Hepatocyte (in vitro differentiated cells): ENCODE measurements around the gene PCBD2. TPM values are rescaled to one million over a fixed set of nuclear protein-coding genes. Genes with fewer than 3 reads are reported as not detected.

Experiments
- DNase-seq: peaks from one replicate; pipeline ENCODE4 v3.0.0-alpha.2; 2016; ENCODE audit warnings: low spot score
- H2AFZ ChIP-seq: fragments of 200-600 bp; sonication (generic); 2 replicates; pipeline ENCODE4 v1.6.0; 2016; ENCODE audit warnings: antibody characterized with exemption, mild to moderate bottlenecking
- H3K27ac ChIP-seq: fragments of 200-600 bp; sonication (generic); 2 replicates; pipeline ENCODE4 v1.5.1; 2016; ENCODE audit warnings: mild to moderate bottlenecking
- H3K27me3 ChIP-seq: fragments of 200-600 bp; sonication (generic); 2 replicates; pipeline ENCODE4 v1.6.1; 2016
- H3K36me3 ChIP-seq: fragments of 200-600 bp; sonication (generic); replicated peaks from 2 replicates; pipeline ENCODE4 v1.5.1; 2016; ENCODE audit warnings: low read depth; ENCODE audit not compliant: insufficient read depth
- H3K4me1 ChIP-seq: fragments of 200-600 bp; sonication (generic); 2 replicates; pipeline ENCODE4 v1.5.1; 2016; ENCODE audit warnings: mild to moderate bottlenecking, moderate library complexity; ENCODE audit not compliant: insufficient read depth
- H3K4me2 ChIP-seq: fragments of 200-600 bp; sonication (generic); 2 replicates; pipeline ENCODE4 v1.6.0; 2016
- H3K4me3 ChIP-seq: fragments of 200-600 bp; sonication (generic); 2 replicates; pipeline ENCODE4 v1.5.1; 2016; ENCODE audit warnings: mild to moderate bottlenecking
- H3K79me2 ChIP-seq: fragments of 200-600 bp; sonication (generic); 2 replicates; pipeline ENCODE4 v1.6.0; 2017; ENCODE audit warnings: mild to moderate bottlenecking
- H3K9me2 ChIP-seq: fragments of 200-600 bp; sonication (generic); replicated peaks from 2 replicates; pipeline ENCODE4 v1.6.0; 2017; ENCODE audit warnings: mild to moderate bottlenecking; ENCODE audit not compliant: insufficient read depth
- H3K9me3 ChIP-seq: fragments of 200-600 bp; sonication (generic); 2 replicates; pipeline ENCODE4 v1.5.1; 2016; ENCODE audit warnings: low read depth, mild to moderate bottlenecking
- H4K20me1 ChIP-seq: fragments of 200-600 bp; sonication (generic); 2 replicates; pipeline ENCODE4 v1.6.0; 2016; ENCODE audit warnings: mild to moderate bottlenecking; ENCODE audit not compliant: insufficient read depth, poor library complexity, severe bottlenecking
- EZH2 ChIP-seq: fragments of 200-600 bp; sonication (generic); IDR thresholded peaks from 2 replicates; pipeline ENCODE4 v1.6.1; 2016; ENCODE audit warnings: antibody characterized with exemption, mild to moderate bottlenecking, borderline replicate concordance
- EZH2phosphoT487 ChIP-seq: fragments of 200-600 bp; sonication (generic); IDR thresholded peaks from one replicate; pipeline ENCODE4 v1.6.1; 2018; ENCODE audit warnings: antibody characterized with exemption, mild to moderate bottlenecking, low read depth, moderate library complexity; ENCODE audit not compliant: unreplicated experiment, severe bottlenecking
- WGBS: methylation state at CpG from one replicate; pipeline ENCODE4 v1.1.6; 2016; ENCODE audit warnings: low lambda C conversion rate; ENCODE audit errors: missing lambda C conversion rate; 5-methylcytosine and 5-hydroxymethylcytosine counted together
- polyA plus RNA-seq: library from polyadenylated mRNA; unstranded; fragments of >200 nt; fragmentation: Nextera tagmentation; extraction: Ambion mirVana; gene quantifications from 2 replicates; pipeline ENCODE4 v1.2.1, GENCODE V29; 2016
- total RNA-seq: library from RNA; depleted of rRNA; stranded (reverse); fragments of >200 nt; gene quantifications from 2 replicates; pipeline ENCODE4 v1.2.3, GENCODE V29; 2014
- TF ChIP-seq, protein P1 (sequence below): fragments of 200-600 bp; sonication (generic); IDR thresholded peaks from 2 replicates; pipeline ENCODE4 v1.5.1; 2016; ENCODE audit warnings: antibody characterized with exemption, mild to moderate bottlenecking; ENCODE audit not compliant: poor library complexity

PCBD2 gene
- total and polyA plus RNA-seq, 2 experiments from 2014 or later, result 5.2 to 14.0 TPM

DNA sequence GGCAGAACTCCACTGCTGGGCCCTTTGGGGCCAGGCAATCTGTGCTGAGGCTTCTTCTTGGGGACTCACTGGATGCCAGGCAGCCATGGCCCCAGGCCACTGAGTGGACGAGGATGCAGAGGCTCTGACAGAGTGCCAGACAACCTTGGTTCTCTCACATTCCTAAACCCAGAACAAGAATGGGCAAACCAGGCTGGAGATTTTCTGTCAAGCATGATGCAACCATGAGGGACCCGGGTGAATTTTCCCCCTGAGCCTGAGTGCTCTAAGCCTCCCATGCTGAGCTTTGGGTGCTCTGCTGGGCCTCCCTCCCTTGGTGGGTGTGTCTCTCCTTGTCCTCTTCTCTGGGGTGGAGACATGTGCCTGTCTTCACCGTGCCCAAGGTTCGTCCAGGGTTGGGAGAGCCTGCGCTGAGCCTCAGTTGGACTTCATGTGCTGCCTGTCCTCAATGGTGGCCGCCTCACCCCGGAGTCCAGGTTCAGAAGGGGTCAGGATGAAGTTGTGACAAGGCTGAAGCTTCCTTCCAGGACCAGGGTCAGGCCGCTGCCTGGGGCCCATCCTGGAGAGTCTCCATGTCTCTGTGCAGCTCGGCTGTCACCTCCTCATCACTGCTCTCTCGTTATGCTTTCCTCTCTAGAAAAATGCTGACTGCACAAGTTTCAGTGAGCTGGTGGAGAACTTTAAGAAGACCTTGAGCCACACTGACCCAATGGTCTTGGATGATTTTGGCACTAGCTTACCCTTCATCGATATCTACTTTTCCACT lies 105.0 kb downstream of the PCBD2 start:
- Histone ChIP-seq H3K36me3 (no peaks in the 10 kb centered on the region), H3K27ac (no peak overlapping the region), H3K79me2 (no peaks in the 10 kb centered on the region), H3K27me3 (no peaks in the 10 kb centered on the region), H3K4me1 (no peaks in the 10 kb centered on the region), H3K4me3 (no peak overlapping the region), H2AFZ (no peak overlapping the region), H3K9me3 (no peaks in the 10 kb centered on the region), H4K20me1 (no peaks in the 10 kb centered on the region), H3K4me2 (no peak overlapping the region), H3K9me2 (no peaks in the 10 kb centered on the region)
- no peak for DNase-seq
- no peak for TF ChIP-seq EZH2phosphoT487
- TF ChIP-seq EZH2, result no peak
- TF ChIP-seq, protein P1, sequence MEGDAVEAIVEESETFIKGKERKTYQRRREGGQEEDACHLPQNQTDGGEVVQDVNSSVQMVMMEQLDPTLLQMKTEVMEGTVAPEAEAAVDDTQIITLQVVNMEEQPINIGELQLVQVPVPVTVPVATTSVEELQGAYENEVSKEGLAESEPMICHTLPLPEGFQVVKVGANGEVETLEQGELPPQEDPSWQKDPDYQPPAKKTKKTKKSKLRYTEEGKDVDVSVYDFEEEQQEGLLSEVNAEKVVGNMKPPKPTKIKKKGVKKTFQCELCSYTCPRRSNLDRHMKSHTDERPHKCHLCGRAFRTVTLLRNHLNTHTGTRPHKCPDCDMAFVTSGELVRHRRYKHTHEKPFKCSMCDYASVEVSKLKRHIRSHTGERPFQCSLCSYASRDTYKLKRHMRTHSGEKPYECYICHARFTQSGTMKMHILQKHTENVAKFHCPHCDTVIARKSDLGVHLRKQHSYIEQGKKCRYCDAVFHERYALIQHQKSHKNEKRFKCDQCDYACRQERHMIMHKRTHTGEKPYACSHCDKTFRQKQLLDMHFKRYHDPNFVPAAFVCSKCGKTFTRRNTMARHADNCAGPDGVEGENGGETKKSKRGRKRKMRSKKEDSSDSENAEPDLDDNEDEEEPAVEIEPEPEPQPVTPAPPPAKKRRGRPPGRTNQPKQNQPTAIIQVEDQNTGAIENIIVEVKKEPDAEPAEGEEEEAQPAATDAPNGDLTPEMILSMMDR, result no peak
- 91% methylated on average over 11 of the region's 11 CpGs for WGBS

DNA sequence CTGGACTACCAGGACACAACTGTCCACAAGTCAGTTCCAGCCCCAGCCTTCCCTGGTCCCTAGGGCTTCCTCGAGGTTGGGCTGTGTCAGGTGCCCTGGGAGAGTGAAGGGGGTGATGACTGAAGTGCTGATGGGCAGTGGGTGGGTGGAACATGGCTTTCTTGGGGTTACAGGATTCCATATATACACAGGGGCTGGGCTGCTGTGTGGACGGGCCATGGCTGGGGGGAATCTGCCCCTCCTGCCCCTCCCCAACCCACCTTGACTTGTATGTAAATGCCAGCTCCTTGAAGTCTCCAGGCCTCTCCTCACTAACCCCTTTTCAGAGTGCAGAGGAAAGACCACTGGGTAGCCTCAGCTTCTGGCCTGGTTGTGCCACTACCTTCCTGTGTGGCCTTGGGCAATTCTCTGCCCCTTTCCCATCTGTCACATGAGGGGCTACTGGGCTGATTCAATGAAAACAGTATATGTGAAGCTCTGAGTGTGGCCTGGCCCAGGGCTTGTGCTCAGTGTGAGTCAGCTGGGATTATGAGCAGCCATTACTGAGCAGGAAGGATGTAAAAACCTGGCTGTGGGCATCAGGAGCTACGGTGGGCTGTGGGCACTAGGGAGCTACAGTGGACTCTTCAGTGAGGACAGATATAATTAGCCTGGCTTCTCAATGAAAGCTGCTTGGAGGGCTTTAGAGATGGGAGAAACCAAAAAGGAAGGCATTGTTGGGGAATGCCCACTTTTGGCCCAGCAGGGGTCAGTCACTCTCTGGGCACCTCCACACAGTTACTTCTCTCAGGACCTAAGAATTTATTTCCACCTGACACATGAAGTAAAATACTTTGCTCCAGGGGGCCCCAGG lies 105.8 kb downstream of the PCBD2 start:
- Histone ChIP-seq H4K20me1 (no peaks in the 10 kb centered on the region), H2AFZ (no peak overlapping the region), H3K4me1 (no peaks in the 10 kb centered on the region), H3K9me2 (no peaks in the 10 kb centered on the region), H3K9me3 (no peaks in the 10 kb centered on the region), H3K4me3 (no peak overlapping the region), H3K27ac (no peak overlapping the region), H3K36me3 (no peaks in the 10 kb centered on the region), H3K79me2 (no peaks in the 10 kb centered on the region), H3K4me2 (no peak overlapping the region), H3K27me3 (no peaks in the 10 kb centered on the region)
- no peak for TF ChIP-seq EZH2
- TF ChIP-seq, protein P1, result peak; percentile 24
- 95% methylated on average over 3 of the region's 3 CpGs for WGBS
- DNase-seq, result no peak

DNA sequence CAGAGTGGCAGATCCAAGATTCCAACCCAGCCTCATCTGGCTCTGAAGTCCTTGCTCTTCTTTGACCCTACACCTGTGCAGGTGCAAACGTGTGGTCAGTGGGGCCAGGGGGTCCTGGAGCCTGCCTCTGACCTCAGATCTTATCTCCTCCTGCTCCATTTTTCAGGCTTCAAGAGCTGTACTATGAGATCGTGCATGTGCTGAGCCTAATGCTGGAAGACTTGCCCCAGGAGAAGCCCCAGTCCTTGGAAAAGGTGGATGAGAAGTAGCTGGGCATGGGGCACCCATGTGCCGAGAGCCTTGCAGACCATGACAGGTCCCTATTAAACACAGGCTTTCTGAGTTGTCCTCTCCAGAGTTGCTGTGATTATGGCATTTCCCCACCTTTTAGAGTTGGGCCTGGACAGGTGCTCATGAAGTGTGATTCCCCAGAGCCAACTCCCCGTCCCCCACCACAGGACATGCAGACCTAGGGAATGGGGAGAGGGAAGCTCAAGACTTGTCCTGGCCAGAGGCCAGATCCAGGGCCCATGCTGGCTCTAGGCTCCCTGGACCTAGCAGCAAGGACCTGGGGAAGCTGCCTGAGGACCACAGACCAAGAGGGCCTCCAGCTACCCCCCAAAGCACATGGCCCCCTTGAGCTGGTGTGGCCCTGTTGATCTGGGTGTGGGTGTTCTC lies 106.6 kb downstream of the PCBD2 start:
- H3K9me3 ChIP-seq, result no peaks in the 10 kb centered on the region
- H3K36me3 ChIP-seq, result no peaks in the 10 kb centered on the region
- H3K27me3 ChIP-seq, result no peaks in the 10 kb centered on the region
- H2AFZ ChIP-seq, result no peak overlapping the region
- no peak overlapping the region for H3K4me2 ChIP-seq
- TF ChIP-seq EZH2 (no peak), EZH2phosphoT487 (no peak)
- TF ChIP-seq, protein P1, result no peak
- no peaks in the 10 kb centered on the region for H4K20me1 ChIP-seq
- H3K9me2 ChIP-seq, result no peaks in the 10 kb centered on the region
- H3K4me3 ChIP-seq, result no peak overlapping the region
- no peaks in the 10 kb centered on the region for H3K4me1 ChIP-seq
- H3K27ac ChIP-seq, result no peak overlapping the region
- DNase-seq, result no peak
- no peaks in the 10 kb centered on the region for H3K79me2 ChIP-seq
- 80% methylated on average over 4 of the region's 4 CpGs for WGBS
